ENCODE measurements around the gene XRN1. TPM values are rescaled to one million over a fixed set of nuclear protein-coding genes. Genes with fewer than 3 reads are reported as not detected.
"Not testable (repeated sequence)": the region's sequence is repeated elsewhere in the genome, so short reads cannot be mapped to it uniquely, and the experiment has no call there.

XRN1 gene
- total and polyA plus RNA-seq, 8 donors = 26.7 to 39.2 (median 35.2) TPM

GRCh38 chr3:142356818-142357217 lies 91.0 kb downstream of the XRN1 start:
- peaks cover 0 to 100% of the 10 kb centered on the region in 2 donors for H3K36me3 ChIP-seq
- intact Hi-C loops (cut with DNase I) = no loop called here

DNA sequence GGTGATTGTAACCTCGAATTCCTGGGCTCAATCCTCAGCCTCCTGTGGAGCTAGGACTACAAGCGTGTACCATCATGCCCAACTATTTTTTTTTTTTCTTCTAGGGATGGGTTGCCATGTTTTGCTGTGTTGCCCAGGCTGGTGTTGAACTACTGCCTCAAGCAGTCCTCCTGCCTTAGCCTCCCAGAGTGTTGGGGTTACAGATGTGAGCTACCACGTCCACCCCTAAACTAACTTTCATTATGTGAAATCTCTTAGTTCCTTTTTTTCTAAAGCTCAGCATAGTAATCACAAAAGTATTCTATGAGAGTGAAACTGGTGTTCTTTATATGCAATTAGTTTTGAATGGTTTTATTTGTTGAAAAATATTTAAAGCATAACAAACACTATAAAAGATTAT lies 92.1 kb downstream of the XRN1 start:
- intact Hi-C loops (cut with DNase I) = no loop called here
- Histone ChIP-seq H3K4me1 (no peaks in the 10 kb centered on the region), H3K27me3 (no peaks in the 10 kb centered on the region), H3K36me3 (peaks cover 0 to 100% of the 10 kb centered on the region in 2 donors), H3K27ac (no peak overlapping the region), H3K4me3 (no peak overlapping the region), H3K9me3 (no peaks in the 10 kb centered on the region)
- DNase-seq = no peak
- ATAC-seq = no peak
- TF ChIP-seq CTCF (IDR thresholded peaks at IDR 0.05) = no peak

More at GRCh38 chr3:142356818-142357217, 91.0 kb downstream of the XRN1 start:
- Histone ChIP-seq H3K9me3 (no peaks in the 10 kb centered on the region), H3K27me3 (no peaks in the 10 kb centered on the region), H3K4me3 (no peak overlapping the region), H3K4me1 (no peaks in the 10 kb centered on the region), H3K27ac (no peak overlapping the region)
- DNase-seq = no peak
- no peak for TF ChIP-seq CTCF (IDR thresholded peaks at IDR 0.05)
- no peak for ATAC-seq

- ATAC-seq (no peak), DNase-seq (no peak)
- H3K36me3 ChIP-seq = peaks cover 0 to 100% of the 10 kb centered on the region in 2 donors
- intact Hi-C loops (cut with DNase I) = no loop called here
- no peak overlapping the region for H3K4me3 ChIP-seq
- no peak overlapping the region for H3K27ac ChIP-seq
- H3K4me1 ChIP-seq = no peaks in the 10 kb centered on the region
- H3K27me3 ChIP-seq = no peaks in the 10 kb centered on the region
- H3K9me3 ChIP-seq = no peaks in the 10 kb centered on the region
- no peak for TF ChIP-seq CTCF (IDR thresholded peaks at IDR 0.05)
These were observed 93.8 kb downstream of the XRN1 start for GRCh38 chr3:142354076-142354475.

- H3K4me1 ChIP-seq = no peaks in the 10 kb centered on the region
- no peaks in the 10 kb centered on the region for H3K9me3 ChIP-seq
- H3K27me3 ChIP-seq = no peaks in the 10 kb centered on the region
- no peak for TF ChIP-seq CTCF (IDR thresholded peaks at IDR 0.05)
- ATAC-seq (no peak), DNase-seq (no peak)
- intact Hi-C loops (cut with DNase I) = no loop called here
- H3K36me3 ChIP-seq = peaks cover 0 to 100% of the 10 kb centered on the region in 2 donors
- H3K27ac ChIP-seq = no peak overlapping the region
- H3K4me3 ChIP-seq = no peak overlapping the region
These were observed 94.3 kb downstream of the XRN1 start for GRCh38 chr3:142353571-142353970.

DNA sequence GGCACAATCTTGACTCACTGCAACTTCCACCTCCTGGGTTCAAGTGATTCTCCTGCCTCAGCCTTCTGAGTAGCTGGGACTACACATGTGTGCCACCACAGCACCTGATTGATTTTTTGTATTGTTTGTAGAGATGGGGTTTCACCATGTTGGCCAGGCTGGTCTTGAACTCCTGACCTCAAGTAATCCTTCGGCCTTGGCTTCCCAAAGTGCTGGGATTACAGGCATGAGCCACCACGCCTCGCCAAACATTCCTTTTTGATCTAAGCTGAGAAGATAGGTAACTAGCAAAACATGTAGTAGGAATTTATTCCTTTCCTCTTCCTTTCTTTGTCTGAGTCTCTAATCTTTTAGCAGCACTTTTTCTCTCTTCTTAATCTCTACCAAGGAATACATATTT lies 95.1 kb downstream of the XRN1 start:
- intact Hi-C loops (cut with DNase I); H3K4me1 ChIP-seq; H3K27ac ChIP-seq; ATAC-seq; H3K4me3 ChIP-seq; H3K9me3 ChIP-seq; H3K27me3 ChIP-seq; DNase-seq: not testable (repeated sequence)
- peaks cover 0 to 99% of the 10 kb centered on the region in 2 donors for H3K36me3 ChIP-seq

DNA sequence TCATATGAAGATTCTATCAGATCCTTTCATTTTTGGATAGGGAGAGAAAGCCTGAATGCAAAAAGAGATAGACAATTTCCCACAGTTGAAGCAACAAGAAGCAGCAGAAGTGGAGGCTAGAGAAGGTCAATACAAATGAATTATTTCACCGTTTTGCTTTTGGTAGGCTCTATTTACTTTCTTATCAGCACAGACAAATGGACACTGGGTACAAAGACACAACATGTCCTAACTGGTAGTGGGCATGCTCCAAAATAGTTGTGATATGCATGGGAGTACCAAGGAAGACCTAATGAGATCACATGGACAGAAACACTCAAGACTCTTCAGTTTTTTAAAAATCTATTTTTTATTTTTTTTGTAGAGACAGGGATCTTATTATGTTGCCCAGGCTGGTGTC lies 99.4 kb downstream of the XRN1 start:
- ATAC-seq (no peak), DNase-seq (no peak)
- H3K27ac ChIP-seq = no peak overlapping the region
- H3K4me1 ChIP-seq = no peaks in the 10 kb centered on the region
- H3K4me3 ChIP-seq = no peak overlapping the region
- intact Hi-C loops (cut with DNase I) = no loop called here
- H3K27me3 ChIP-seq = no peaks in the 10 kb centered on the region
- TF ChIP-seq CTCF (IDR thresholded peaks at IDR 0.05) = no peak
- peaks cover 0 to 95% of the 10 kb centered on the region in 2 donors for H3K36me3 ChIP-seq
- no peaks in the 10 kb centered on the region for H3K9me3 ChIP-seq
